ENCODE measurements around the gene ARFGAP3. TPM values are rescaled to one million over a fixed set of nuclear protein-coding genes. Genes with fewer than 3 reads are reported as not detected.

Gene ARFGAP3
- total RNA-seq, 1 donor from 2014 or later = 26.3 TPM

- Mint-ChIP-seq H3K4me3 (ENCODE audit: low read depth) (peak overlapping the region; percentile 65), H3K9me3 (ENCODE audit: low read depth) (no peaks in the 10 kb centered on the region), H3K27ac (peak overlapping the region; percentile 81), H3K36me3 (ENCODE audit: insufficient read depth) (peaks cover 12% of the 10 kb centered on the region), H3K4me1 (ENCODE audit: low read depth) (peaks cover 15% of the 10 kb centered on the region), H3K27me3 (no peaks in the 10 kb centered on the region)
- no peak for TF ChIP-seq CTCF (IDR thresholded peaks at IDR 0.05; ENCODE audit: unreplicated experiment)
- no peak for DNase-seq (ENCODE audit: low spot score, unreplicated experiment)
Observed at GRCh38 chr22:42887523-42888507, 30.7 kb upstream of the ARFGAP3 start.

GRCh38 chr22:42887120-42887519, 30.0 kb upstream of the ARFGAP3 start:
- Mint-ChIP-seq H3K9me3 (ENCODE audit: low read depth) (no peaks in the 10 kb centered on the region), H3K4me3 (ENCODE audit: low read depth) (peak overlapping the region; percentile 65), H3K27ac (peak overlapping the region; percentile 81), H3K27me3 (no peaks in the 10 kb centered on the region), H3K4me1 (ENCODE audit: low read depth) (peaks cover 15% of the 10 kb centered on the region), H3K36me3 (ENCODE audit: insufficient read depth) (peaks cover 13% of the 10 kb centered on the region)
- no peak for DNase-seq (ENCODE audit: low spot score, unreplicated experiment)
- no peak for TF ChIP-seq CTCF (IDR thresholded peaks at IDR 0.05; ENCODE audit: unreplicated experiment)

GRCh38 chr22:42885446-42885845, 28.4 kb upstream of the ARFGAP3 start:
- Mint-ChIP-seq H3K9me3 (ENCODE audit: low read depth) (no peaks in the 10 kb centered on the region), H3K27ac (no peak overlapping the region), H3K4me1 (ENCODE audit: low read depth) (peaks cover 15% of the 10 kb centered on the region), H3K27me3 (no peaks in the 10 kb centered on the region), H3K4me3 (ENCODE audit: low read depth) (no peak overlapping the region), H3K36me3 (ENCODE audit: insufficient read depth) (peaks cover 13% of the 10 kb centered on the region)
- no peak for DNase-seq (ENCODE audit: low spot score, unreplicated experiment)
- no peak for TF ChIP-seq CTCF (IDR thresholded peaks at IDR 0.05; ENCODE audit: unreplicated experiment)

GRCh38 chr22:42884616-42885375, 27.7 kb upstream of the ARFGAP3 start:
- TF ChIP-seq CTCF (IDR thresholded peaks at IDR 0.05; ENCODE audit: unreplicated experiment) = no peak
- H3K27ac Mint-ChIP-seq = no peak overlapping the region
- no peak for DNase-seq (ENCODE audit: low spot score, unreplicated experiment)
- H3K4me1 Mint-ChIP-seq (ENCODE audit: low read depth) = peaks cover 15% of the 10 kb centered on the region
- H3K27me3 Mint-ChIP-seq = no peaks in the 10 kb centered on the region
- H3K4me3 Mint-ChIP-seq (ENCODE audit: low read depth) = no peak overlapping the region
- no peaks in the 10 kb centered on the region for H3K9me3 Mint-ChIP-seq (ENCODE audit: low read depth)
- peaks cover 13% of the 10 kb centered on the region for H3K36me3 Mint-ChIP-seq (ENCODE audit: insufficient read depth)

- Mint-ChIP-seq H3K4me1 (ENCODE audit: low read depth) (peaks cover 15% of the 10 kb centered on the region), H3K27me3 (no peaks in the 10 kb centered on the region), H3K4me3 (ENCODE audit: low read depth) (no peak overlapping the region), H3K36me3 (ENCODE audit: insufficient read depth) (peaks cover 11% of the 10 kb centered on the region), H3K9me3 (ENCODE audit: low read depth) (no peaks in the 10 kb centered on the region), H3K27ac (no peak overlapping the region)
- DNase-seq (ENCODE audit: low spot score, unreplicated experiment) = no peak
- no peak for TF ChIP-seq CTCF (IDR thresholded peaks at IDR 0.05; ENCODE audit: unreplicated experiment)
Observed at GRCh38 chr22:42883970-42884369, 26.9 kb upstream of the ARFGAP3 start.
